Natural killer cell (primary cell): ENCODE data around the gene EIF2AK3. TPM values are rescaled to one million over a fixed set of nuclear protein-coding genes. Genes with fewer than 3 reads are reported as not detected.

ENCODE experiments used
- ATAC-seq, 3 donors: fragments of 150-1000 bp in 2 of 3; fragments of 200-7000 bp in 1 of 3; cut with Tn5 transposase; 1 replicate in 1 of 3; 2 replicates in 2 of 3; pipeline ENCODE4 v1.10.0; 2021; ENCODE audit warnings: mild to moderate bottlenecking in 2 of 3, moderate library complexity in 2 of 3
- DNase-seq, 2 donors: peaks; one replicate each; pipeline versions ENCODE4 v3.0.0 to v3.0.0-alpha.2; 2013 to 2021; ENCODE audit warnings: mixed read lengths in 1 of 2
- H3K27ac ChIP-seq: one replicate; pipeline ENCODE4 v1.5.1; 2013; ENCODE audit warnings: mild to moderate bottlenecking, low read length
- H3K27me3 ChIP-seq: one replicate; pipeline ENCODE4 v1.6.1; 2013; ENCODE audit warnings: low read length; ENCODE audit not compliant: control insufficient read depth, insufficient read depth
- H3K36me3 ChIP-seq: one replicate; pipeline ENCODE4 v1.6.1; 2013; ENCODE audit warnings: low read length; ENCODE audit not compliant: control insufficient read depth, insufficient read depth
- H3K4me1 ChIP-seq: one replicate; pipeline ENCODE4 v1.6.1; 2013; ENCODE audit warnings: low read length; ENCODE audit not compliant: control insufficient read depth, insufficient read depth
- H3K4me3 ChIP-seq: one replicate; pipeline ENCODE4 v1.5.1; 2013; ENCODE audit warnings: low read length
- H3K9me3 ChIP-seq: one replicate; pipeline ENCODE4 v1.6.1; 2013; ENCODE audit warnings: low read length; ENCODE audit not compliant: control insufficient read depth, insufficient read depth
- H3K27ac Mint-ChIP-seq, 2 donors: one replicate each; pipeline ENCODE4 v1.8.0; 2022; ENCODE audit warnings: mild to moderate bottlenecking in 2 of 2, mixed read lengths in 2 of 2, moderate library complexity in 1 of 2
- H3K27me3 Mint-ChIP-seq, 2 donors: one replicate each; pipeline ENCODE4 v1.8.0; 2022; ENCODE audit warnings: low read depth in 2 of 2, mixed read lengths in 2 of 2
- H3K36me3 Mint-ChIP-seq: one replicate; pipeline ENCODE4 v1.8.0; 2022; ENCODE audit warnings: mixed read lengths
- H3K4me1 Mint-ChIP-seq, 2 donors: one replicate each; pipeline ENCODE4 v1.8.0; 2022; ENCODE audit warnings: mixed read lengths in 2 of 2
- H3K4me3 Mint-ChIP-seq: one replicate; pipeline ENCODE4 v1.8.0; 2022; ENCODE audit warnings: mild to moderate bottlenecking, moderate library complexity, mixed read lengths
- H3K9me3 Mint-ChIP-seq, 2 donors: one replicate each; pipeline ENCODE4 v1.8.0; 2022; ENCODE audit warnings: mixed read lengths in 2 of 2
- CTCF ChIP-seq: fragments of 200-600 bp; IDR thresholded peaks from one replicate; pipeline ENCODE4 v1.8.0; 2022; ENCODE audit warnings: antibody characterized with exemption
- WGBS: methylation state at CpG from one replicate; pipeline ENCODE4 v1.1.7; 2013; ENCODE audit warnings: missing lambda C conversion rate; ENCODE audit not compliant: insufficient coverage; 5-methylcytosine and 5-hydroxymethylcytosine counted together
- intact Hi-C: fragments of 100-400 bp; cut with micrococcal nuclease; formaldehyde crosslinking; loops from one replicate; pipeline ENCODE4 v1.14.2; 2022
- total RNA-seq, 4 donors: library from RNA; stranded (reverse); fragments of 120-200 nt in 1 of 4; gene quantifications; one replicate each; pipeline versions ENCODE4 v1.2.3 to v1.2.4, GENCODE V29; 2013 to 2022

Gene EIF2AK3
- total RNA-seq, 3 donors from 2014 or later (not counting 1 experiment from before 2014, with no cell fraction given), result 29.9 to 43.7 (median 33.4) TPM

DNA sequence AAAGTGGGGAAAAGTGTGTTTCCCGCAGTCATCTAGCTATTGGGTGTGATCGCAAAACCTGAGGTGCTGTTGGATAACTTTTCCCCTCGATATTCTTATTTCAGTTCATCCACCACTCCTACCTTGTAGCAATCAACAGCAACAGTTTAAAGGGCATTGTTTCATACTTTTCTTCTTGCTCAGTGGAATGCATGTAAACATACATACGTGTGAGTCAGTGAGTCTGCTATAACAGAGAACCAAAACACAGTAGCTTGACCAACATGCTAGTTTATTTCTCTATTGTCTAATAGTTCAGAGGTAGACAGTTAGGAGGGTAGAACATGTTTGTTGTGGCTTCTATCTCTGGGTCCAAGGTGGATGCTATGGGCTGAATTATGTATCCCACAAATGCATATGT lies 97.2 kb downstream of the EIF2AK3 start:
- H3K4me3 Mint-ChIP-seq, result no peak overlapping the region
- H3K4me1 Mint-ChIP-seq, result no peaks in the 10 kb centered on the region
- no peak for TF ChIP-seq CTCF
- DNase-seq (no peak), ATAC-seq (peak in 1 of 3 donors; percentile 32)
- Histone ChIP-seq H3K9me3 (no peaks in the 10 kb centered on the region), H3K4me3 (no peak overlapping the region), H3K4me1 (no peaks in the 10 kb centered on the region), H3K36me3 (no peaks in the 10 kb centered on the region), H3K27ac (no peak overlapping the region), H3K27me3 (no peaks in the 10 kb centered on the region)
- WGBS, result 95% methylated on average over 4 of the region's 4 CpGs
- H3K27ac Mint-ChIP-seq, result no peak overlapping the region
- intact Hi-C loops, result no loop called here
- H3K9me3 Mint-ChIP-seq, result no peaks in the 10 kb centered on the region
- H3K36me3 Mint-ChIP-seq, result no peaks in the 10 kb centered on the region
- H3K27me3 Mint-ChIP-seq, result peaks cover 4 to 5% of the 10 kb centered on the region in 2 donors

GRCh38 chr2:88521445-88522073 lies 105.7 kb downstream of the EIF2AK3 start:
- H3K27ac Mint-ChIP-seq, result no peak overlapping the region
- ATAC-seq, result no peak

GRCh38 chr2:88517759-88518201 lies 109.5 kb downstream of the EIF2AK3 start:
- Mint-ChIP-seq H3K36me3 (no peaks in the 10 kb centered on the region), H3K9me3 (no peaks in the 10 kb centered on the region), H3K27ac (no peak overlapping the region), H3K27me3 (peaks cover 13 to 16% of the 10 kb centered on the region in 2 donors), H3K4me3 (no peak overlapping the region), H3K4me1 (no peaks in the 10 kb centered on the region)
- H3K27ac ChIP-seq, result no peak overlapping the region
- ATAC-seq, result no peak
- 66% methylated on average over 6 of the region's 6 CpGs for WGBS
- no peaks in the 10 kb centered on the region for H3K27me3 ChIP-seq
- H3K4me3 ChIP-seq, result no peak overlapping the region
- no peak for DNase-seq
- no peak for TF ChIP-seq CTCF
- H3K4me1 ChIP-seq, result no peaks in the 10 kb centered on the region
- intact Hi-C loops, result no loop called here
- no peaks in the 10 kb centered on the region for H3K36me3 ChIP-seq
- H3K9me3 ChIP-seq, result no peaks in the 10 kb centered on the region

More at GRCh38 chr2:88521445-88522073, 105.7 kb downstream of the EIF2AK3 start:
- Histone ChIP-seq H3K9me3 (no peaks in the 10 kb centered on the region), H3K4me1 (no peaks in the 10 kb centered on the region), H3K4me3 (no peak overlapping the region), H3K27me3 (no peaks in the 10 kb centered on the region), H3K27ac (no peak overlapping the region), H3K36me3 (no peaks in the 10 kb centered on the region)
- TF ChIP-seq CTCF, result no peak
- WGBS, result 90% methylated on average over 2 of the region's 2 CpGs
- H3K4me3 Mint-ChIP-seq, result no peak overlapping the region
- H3K36me3 Mint-ChIP-seq, result no peaks in the 10 kb centered on the region
- intact Hi-C loops, result no loop called here
- H3K9me3 Mint-ChIP-seq, result no peaks in the 10 kb centered on the region
- no peak for DNase-seq
- H3K27me3 Mint-ChIP-seq, result peaks cover 12 to 20% of the 10 kb centered on the region in 2 donors
- H3K4me1 Mint-ChIP-seq, result no peaks in the 10 kb centered on the region

Other genes starting within 250 kb of the EIF2AK3 start
- gene FOXI3, start 174.8 kb downstream of the EIF2AK3 start, total RNA-seq, result not detected
- 10 to 100 TPM; 21.4 to 24.1 (median 22.4) TPM for gene RPIA, start 64.2 kb upstream of the EIF2AK3 start, total RNA-seq